Fibroblast of pulmonary artery (primary cell): ENCODE results near the gene CNTNAP2.

Experiments used
- DNase-seq: peaks from one replicate; pipeline ENCODE4 v3.0.0-alpha.2; 2010; ENCODE audit warnings: low read depth
- H3K4me3 ChIP-seq: replicated peaks from 2 replicates; pipeline ENCODE4 v1.5.1; 2011; ENCODE audit warnings: low read depth, mild to moderate bottlenecking, control low read depth, low read length, moderate library complexity
- CTCF ChIP-seq: IDR thresholded peaks from 2 replicates; pipeline ENCODE4 v1.5.1; 2011; ENCODE audit warnings: mild to moderate bottlenecking, control low read depth, low read length, inconsistent platforms; ENCODE audit errors: missing control alignments

Gene CNTNAP2

GRCh38 chr7:147909431-147910148 is 1793.0 kb downstream of the CNTNAP2 start:
- TF ChIP-seq CTCF, result no peak
- no peak overlapping the region for H3K4me3 ChIP-seq
- DNase-seq, result no peak

GRCh38 chr7:147911201-147911601 is 1794.6 kb downstream of the CNTNAP2 start:
- no peak for DNase-seq
- no peak for TF ChIP-seq CTCF
- no peak overlapping the region for H3K4me3 ChIP-seq

GRCh38 chr7:147912291-147912690 is 1795.7 kb downstream of the CNTNAP2 start:
- no peak overlapping the region for H3K4me3 ChIP-seq
- TF ChIP-seq CTCF, result no peak
- no peak for DNase-seq

GRCh38 chr7:147912946-147913638 is 1796.5 kb downstream of the CNTNAP2 start:
- DNase-seq, result no peak
- H3K4me3 ChIP-seq, result no peak overlapping the region
- TF ChIP-seq CTCF, result no peak

GRCh38 chr7:147915781-147916180 is 1799.2 kb downstream of the CNTNAP2 start:
- TF ChIP-seq CTCF, result no peak
- no peak for DNase-seq
- no peak overlapping the region for H3K4me3 ChIP-seq

- TF ChIP-seq CTCF, result no peak
- H3K4me3 ChIP-seq, result no peak overlapping the region
- no peak for DNase-seq
These were observed 1800.0 kb downstream of the CNTNAP2 start for GRCh38 chr7:147916573-147916972.

- DNase-seq, result no peak
- H3K4me3 ChIP-seq, result no peak overlapping the region
- TF ChIP-seq CTCF, result no peak
These were observed 1807.2 kb downstream of the CNTNAP2 start for GRCh38 chr7:147923841-147924240.
